Measurements from ENCODE around the gene NAP1L4. TPM values are rescaled to one million over a fixed set of nuclear protein-coding genes. Genes with fewer than 3 reads are reported as not detected.
A peak's percentile ranks its signal among the peaks of the same experiment; 100 is the strongest.

Gene NAP1L4
- total and polyA plus RNA-seq, 2 of the 8 experiments (the other 6 are each of a cell fraction or from before 2014, with no cell fraction given) = 75.8 to 194 TPM

DNA sequence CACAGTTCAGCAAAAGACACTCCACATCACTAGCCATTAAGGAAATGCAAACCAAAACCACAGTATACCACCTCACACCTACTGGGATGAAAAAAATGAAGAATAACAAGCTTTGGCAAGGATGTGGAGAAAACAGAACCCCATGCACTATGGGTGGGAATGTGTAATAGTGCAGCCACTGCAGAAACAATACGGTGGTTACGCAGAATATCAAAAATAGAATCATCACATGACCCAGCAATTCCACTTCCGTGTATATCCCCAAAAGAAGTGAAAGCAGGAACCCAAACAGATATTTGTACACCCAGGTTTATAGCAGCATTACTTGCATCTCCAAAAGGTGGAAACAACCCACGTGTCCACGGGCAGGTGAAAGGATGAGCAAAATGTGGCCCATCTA is 44.3 kb upstream of the NAP1L4 start:
- Histone ChIP-seq H3K4me3 (ENCODE audit: extremely low read depth in 1 of 4, insufficient read depth in 2 of 4, low read depth in 3 of 4, low read length in 4 of 4) (no peak overlapping the region), H3K79me2 (ENCODE audit: control insufficient read depth in 1 of 2, insufficient read depth in 2 of 2, low read length in 2 of 2) (peaks cover 0 to 6% of the 10 kb centered on the region in 2 experiments; a peak in 1 of 4 replicates), H4K91ac (replicated peaks; ENCODE audit: insufficient read length, low read length) (no peak overlapping the region), H2AFZ (ENCODE audit: low read length) (no peak overlapping the region), H3K14ac (ENCODE audit: insufficient read length) (no peak overlapping the region), H2BK12ac (ENCODE audit: low read depth, low read length) (no peak overlapping the region), H3K9me3 (ENCODE audit: insufficient read depth in 2 of 2, low read depth in 1 of 2, low read length in 1 of 2) (no peaks in the 10 kb centered on the region), H2BK5ac (ENCODE audit: low read depth, low read length) (no peak overlapping the region), H2BK120ac (replicated peaks; ENCODE audit: low read depth, low read length) (peak overlapping the region; percentile 66), H2BK15ac (ENCODE audit: low read length) (no peak overlapping the region), H3K23me2 (ENCODE audit: low read depth, low read length) (no peaks in the 10 kb centered on the region), H3K4me2 (ENCODE audit: insufficient read depth in 1 of 2, low read depth in 2 of 2, low read length in 2 of 2) (no peak overlapping the region), H3K27me3 (replicated peaks in 1 of 4; ENCODE audit: control insufficient read depth in 3 of 4, extremely low read depth in 1 of 4, insufficient read depth in 3 of 4, low read length in 3 of 4) (no peaks in the 10 kb centered on the region), H3K18ac (ENCODE audit: extremely low read depth, low read length) (no peak overlapping the region), H3K9ac (replicated peaks in 1 of 4; ENCODE audit: extremely low read depth in 1 of 4, low read depth in 3 of 4, low read length in 3 of 4) (no peak overlapping the region), H3K79me1 (ENCODE audit: low read depth, low read length) (no peaks in the 10 kb centered on the region; the same call in 1 of the 2 replicates), H3K4me1 (replicated peaks in 1 of 4; ENCODE audit: control insufficient read depth in 3 of 4, insufficient read depth in 4 of 4, low read length in 3 of 4) (no peaks in the 10 kb centered on the region), H3K56ac (replicated peaks; ENCODE audit: insufficient read length, low read depth, low read length) (no peak overlapping the region), H4K20me1 (replicated peaks in 1 of 2; ENCODE audit: control insufficient read depth in 1 of 2, insufficient read depth in 2 of 2, low read length in 2 of 2) (peaks cover 7 to 18% of the 10 kb centered on the region in 2 experiments), H3K4ac (replicated peaks; ENCODE audit: insufficient read length, low read depth, low read length) (no peak overlapping the region), H3K36me3 (ENCODE audit: control insufficient read depth in 2 of 4, insufficient read depth in 4 of 4, low read length in 3 of 4) (peaks cover 18 to 80% (median 45%) of the 10 kb centered on the region in 4 experiments), H4K8ac (ENCODE audit: extremely low read depth, insufficient read depth, low read length) (no peak overlapping the region), H3K23ac (ENCODE audit: insufficient read length) (no peak overlapping the region), H3K27ac (ENCODE audit: low read depth, low read length) (no peak overlapping the region), H2BK20ac (ENCODE audit: low read length) (no peak overlapping the region), H4K5ac (ENCODE audit: insufficient read length, low read depth, low read length) (no peak overlapping the region), H2AK5ac (ENCODE audit: low read depth, low read length) (no peak overlapping the region)
- FAIRE-seq (no peak), DNase-seq (ENCODE audit: low read depth in 1 of 2, low spot score in 2 of 2) (no peak)
- TF ChIP-seq RNF2 (IDR thresholded peaks at IDR 0.05; ENCODE audit: borderline replicate concordance, low read depth, low read length, missing control alignments, poor library complexity, severe bottlenecking) = no peak
- no peak for TF ChIP-seq PHF8 (conservative IDR thresholded peaks at IDR 0.05; ENCODE audit: low read depth, low read length)
- TF ChIP-seq TEAD4 (IDR thresholded peaks at IDR 0.05; ENCODE audit: low read depth, low read length) = no peak
- no peak for TF ChIP-seq BCL11A (IDR thresholded peaks at IDR 0.05; ENCODE audit: low read depth in 2 of 2, low read length in 2 of 2)
- no peak for TF ChIP-seq EP300 (IDR thresholded peaks at IDR 0.05; ENCODE audit: borderline replicate concordance in 1 of 2, low read depth in 2 of 2, low read length in 2 of 2)
- TF ChIP-seq CHD2 (IDR thresholded peaks at IDR 0.05; ENCODE audit: low read length) = no peak
- TF ChIP-seq KDM4A (IDR thresholded peaks at IDR 0.05; ENCODE audit: low read depth, low read length, severe bottlenecking) = no peak
- no peak for TF ChIP-seq BACH1 (IDR thresholded peaks at IDR 0.05; ENCODE audit: low read length)
- POLR2A ChIA-PET (ENCODE audit: partially characterized antibody) = interaction anchor here (1.1 to 1.7 kb wide), 4 partner anchors 10 to 54 kb away, joined by 4 to 5 read pairs (median 4); no protein-coding TSS in a partner anchor
- CTCF ChIA-PET (ENCODE audit: partially characterized antibody) = interaction anchor here (1.2 to 20.3 kb wide), 15 partner anchors 12 to 185 kb away, joined by 3 to 434 read pairs (median 6); partner anchors contain the start of gene CARS1
- 87% methylated on average over 5 of the region's 5 CpGs; no CpG with 5 or more reads in 1 of the 2 experiments for WGBS, 2 experiments (ENCODE audit: extremely low coverage in 1 of 2, insufficient coverage in 1 of 2, insufficient read length in 1 of 2, insufficient replicate concordance in 2 of 2, low coverage in 1 of 2, low lambda C conversion rate in 2 of 2, missing lambda C conversion rate in 1 of 2)

Measured in H1 (cell line).